SU-DHL-6 (cell line): Measurements from ENCODE around the gene MSH3.

Experiments
- EZH2phosphoT487 ChIP-seq: fragments of 200-600 bp; sonication (generic), shearing (Covaris generic); conservative IDR thresholded peaks from 2 replicates; pipeline ENCODE4 v1.6.1; 2018; ENCODE audit warnings: mild to moderate bottlenecking, antibody characterized with exemption, low read length, moderate library complexity, mixed read lengths
- TF ChIP-seq, protein P1 (sequence below): fragments of 200-600 bp; sonication (generic); IDR thresholded peaks from one replicate; pipeline ENCODE4 v1.5.1; 2017; ENCODE audit warnings: antibody characterized with exemption, mild to moderate bottlenecking, low read length, moderate library complexity; ENCODE audit not compliant: insufficient read depth, poor library complexity, severe bottlenecking

DNA sequence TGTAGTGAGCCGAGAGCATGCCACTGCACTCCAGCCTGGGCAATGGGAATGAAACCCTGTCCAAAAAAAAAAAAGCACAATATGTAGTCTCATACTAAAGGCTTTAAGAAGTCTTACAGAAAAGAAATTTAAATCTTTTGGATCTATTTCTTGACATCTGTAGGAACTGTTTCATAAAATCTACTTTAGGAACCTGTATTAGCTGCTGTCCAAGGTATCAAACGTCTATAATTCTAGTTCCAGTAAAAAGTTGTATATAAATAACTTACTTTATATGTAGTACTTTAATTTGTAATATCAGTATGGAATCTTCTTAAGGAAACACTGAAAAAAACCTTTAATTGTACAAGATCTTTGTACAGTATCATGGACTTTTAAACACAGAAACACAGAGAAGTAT, 199.0 kb downstream of the MSH3 start:
- no peak for TF ChIP-seq EZH2phosphoT487
- TF ChIP-seq, protein P1, sequence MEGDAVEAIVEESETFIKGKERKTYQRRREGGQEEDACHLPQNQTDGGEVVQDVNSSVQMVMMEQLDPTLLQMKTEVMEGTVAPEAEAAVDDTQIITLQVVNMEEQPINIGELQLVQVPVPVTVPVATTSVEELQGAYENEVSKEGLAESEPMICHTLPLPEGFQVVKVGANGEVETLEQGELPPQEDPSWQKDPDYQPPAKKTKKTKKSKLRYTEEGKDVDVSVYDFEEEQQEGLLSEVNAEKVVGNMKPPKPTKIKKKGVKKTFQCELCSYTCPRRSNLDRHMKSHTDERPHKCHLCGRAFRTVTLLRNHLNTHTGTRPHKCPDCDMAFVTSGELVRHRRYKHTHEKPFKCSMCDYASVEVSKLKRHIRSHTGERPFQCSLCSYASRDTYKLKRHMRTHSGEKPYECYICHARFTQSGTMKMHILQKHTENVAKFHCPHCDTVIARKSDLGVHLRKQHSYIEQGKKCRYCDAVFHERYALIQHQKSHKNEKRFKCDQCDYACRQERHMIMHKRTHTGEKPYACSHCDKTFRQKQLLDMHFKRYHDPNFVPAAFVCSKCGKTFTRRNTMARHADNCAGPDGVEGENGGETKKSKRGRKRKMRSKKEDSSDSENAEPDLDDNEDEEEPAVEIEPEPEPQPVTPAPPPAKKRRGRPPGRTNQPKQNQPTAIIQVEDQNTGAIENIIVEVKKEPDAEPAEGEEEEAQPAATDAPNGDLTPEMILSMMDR, result no peak
